H9 (cell line): ENCODE measurements around the gene TESK1. TPM values are rescaled to one million over a fixed set of nuclear protein-coding genes. Genes with fewer than 3 reads are reported as not detected.

Experiments used
- DNase-seq: peaks from one replicate; pipeline ENCODE4 v3.0.0-alpha.2; 2017
- H2AFZ ChIP-seq: one replicate; pipeline ENCODE4 v1.6.1; 2013; ENCODE audit warnings: mild to moderate bottlenecking, low read length, control low read depth, moderate library complexity
- H2AK5ac ChIP-seq: 2 replicates; pipeline ENCODE4 v1.6.1; 2013; ENCODE audit warnings: low read length, control low read depth, mixed read lengths; ENCODE audit not compliant: insufficient read length
- H2BK120ac ChIP-seq: one replicate; pipeline ENCODE4 v1.6.1; 2013; ENCODE audit warnings: low read depth, mild to moderate bottlenecking, low read length, control low read depth, inconsistent platforms; ENCODE audit not compliant: poor library complexity, severe bottlenecking
- H2BK12ac ChIP-seq: 2 replicates; pipeline ENCODE4 v1.6.1; 2013; ENCODE audit warnings: low read length, control low read depth, mixed read lengths, low read depth; ENCODE audit not compliant: insufficient read length
- H2BK15ac ChIP-seq: 2 replicates; pipeline ENCODE4 v1.6.1; 2013; ENCODE audit warnings: low read depth, low read length, control low read depth
- H2BK20ac ChIP-seq: one replicate; pipeline ENCODE4 v1.6.1; 2013; ENCODE audit warnings: low read depth, mild to moderate bottlenecking, low read length, control low read depth, inconsistent platforms; ENCODE audit not compliant: poor library complexity, severe bottlenecking
- H2BK5ac ChIP-seq: 2 replicates; pipeline ENCODE4 v1.6.1; 2013; ENCODE audit warnings: low read length, control low read depth, mixed read lengths; ENCODE audit not compliant: insufficient read length
- H3K14ac ChIP-seq: 2 replicates; pipeline ENCODE4 v1.6.1; 2013; ENCODE audit warnings: low read length, control low read depth; ENCODE audit not compliant: insufficient read depth
- H3K18ac ChIP-seq: 2 replicates; pipeline ENCODE4 v1.6.1; 2013; ENCODE audit warnings: low read depth, mild to moderate bottlenecking, mixed read lengths, low read length, control low read depth; ENCODE audit not compliant: insufficient read length
- H3K23ac ChIP-seq: 2 replicates; pipeline ENCODE4 v1.6.1; 2013; ENCODE audit warnings: low read length, control low read depth, mixed read lengths, low read depth; ENCODE audit not compliant: insufficient read length
- H3K23me2 ChIP-seq: 2 replicates; pipeline ENCODE4 v1.6.1; 2013; ENCODE audit warnings: low read depth, mild to moderate bottlenecking, mixed read lengths, low read length, control low read depth; ENCODE audit not compliant: insufficient read length, poor library complexity, severe bottlenecking
- H3K27ac ChIP-seq: 2 replicates; pipeline ENCODE4 v1.5.1; 2013; ENCODE audit warnings: low read length, control low read depth, mixed read lengths, low read depth; ENCODE audit not compliant: insufficient read length
- H3K27me3 ChIP-seq: 2 replicates; pipeline ENCODE4 v1.6.1; 2013; ENCODE audit warnings: low read length, control low read depth, inconsistent platforms; ENCODE audit not compliant: insufficient read depth
- H3K4ac ChIP-seq: 2 replicates; pipeline ENCODE4 v1.6.1; 2013; ENCODE audit warnings: low read depth, mild to moderate bottlenecking, control low read depth, inconsistent platforms, low read length, moderate library complexity
- H3K4me1 ChIP-seq: 2 replicates; pipeline ENCODE4 v1.6.1; 2013; ENCODE audit warnings: low read length, control low read depth, inconsistent platforms; ENCODE audit not compliant: insufficient read depth
- H3K4me2 ChIP-seq: 2 replicates; pipeline ENCODE4 v1.6.1; 2013; ENCODE audit warnings: low read length, control low read depth, mixed read lengths; ENCODE audit not compliant: insufficient read length, insufficient read depth
- H3K56ac ChIP-seq: 2 replicates; pipeline ENCODE4 v1.6.1; 2013; ENCODE audit warnings: low read depth, mild to moderate bottlenecking, mixed read lengths, low read length, control low read depth; ENCODE audit not compliant: insufficient read length
- H3K79me1 ChIP-seq: 2 replicates; pipeline ENCODE4 v1.6.1; 2013; ENCODE audit warnings: low read depth, mild to moderate bottlenecking, moderate library complexity, low read length, control low read depth, inconsistent platforms; ENCODE audit not compliant: insufficient read depth, poor library complexity, severe bottlenecking
- H3K79me2 ChIP-seq: 2 replicates; pipeline ENCODE4 v1.6.1; 2013; ENCODE audit warnings: low read length, control low read depth, inconsistent platforms; ENCODE audit not compliant: insufficient read depth
- H3K9ac ChIP-seq: 2 replicates; pipeline ENCODE4 v1.6.1; 2013; ENCODE audit warnings: low read length, control low read depth, mixed read lengths; ENCODE audit not compliant: insufficient read length; ENCODE audit errors: extremely low read depth
- H3K9me3 ChIP-seq: one replicate; pipeline ENCODE4 v1.6.1; 2013; ENCODE audit warnings: low read depth, low read length, inconsistent platforms; ENCODE audit not compliant: control insufficient read depth
- H3T11ph ChIP-seq: one replicate; pipeline ENCODE4 v1.6.1; 2013; ENCODE audit warnings: mild to moderate bottlenecking, low read length, control low read depth, inconsistent platforms
- H4K20me1 ChIP-seq: one replicate; pipeline ENCODE4 v1.6.1; 2013; ENCODE audit not compliant: control insufficient read depth, insufficient read length, insufficient read depth
- H4K5ac ChIP-seq: 2 replicates; pipeline ENCODE4 v1.6.1; 2013; ENCODE audit warnings: low read depth, mild to moderate bottlenecking, mixed read lengths, low read length, control low read depth; ENCODE audit not compliant: insufficient read length
- H4K8ac ChIP-seq: replicated peaks from 2 replicates; pipeline ENCODE4 v1.6.1; 2013; ENCODE audit warnings: low read length, control low read depth, mixed read lengths, low read depth; ENCODE audit not compliant: insufficient read length
- H4K91ac ChIP-seq: 2 replicates; pipeline ENCODE4 v1.6.1; 2013; ENCODE audit warnings: low read depth, mild to moderate bottlenecking, moderate library complexity, mixed read lengths, low read length, control low read depth; ENCODE audit not compliant: insufficient read length
- H3K27ac Mint-ChIP-seq, 3 experiments: 2 replicates in 2 of 3; 3 replicates in 1 of 3; pipeline ENCODE4 v1.8.0; 2020 to 2021; ENCODE audit warnings: mixed read lengths in 3 of 3, mild to moderate bottlenecking in 1 of 3, moderate library complexity in 1 of 3
- H3K27me3 Mint-ChIP-seq: 2 replicates; pipeline ENCODE4 v1.8.0; 2021; ENCODE audit warnings: low read depth, mild to moderate bottlenecking, moderate library complexity, mixed read lengths
- H3K36me3 Mint-ChIP-seq, 3 experiments: 2 replicates in 2 of 3; 3 replicates in 1 of 3; pipeline ENCODE4 v1.8.0; 2020 to 2021; ENCODE audit warnings: low read depth in 3 of 3, mixed read lengths in 3 of 3; ENCODE audit not compliant: insufficient read depth in 1 of 3
- H3K4me1 Mint-ChIP-seq, 2 experiments: 2 replicates each; pipeline ENCODE4 v1.8.0; 2020; ENCODE audit warnings: mixed read lengths in 2 of 2
- H3K4me3 Mint-ChIP-seq, 2 experiments: 2 replicates in 1 of 2; 3 replicates in 1 of 2; pipeline ENCODE4 v1.8.0; 2020 to 2021; ENCODE audit warnings: mild to moderate bottlenecking in 2 of 2, mixed read lengths in 2 of 2, moderate library complexity in 1 of 2
- H3K9me3 Mint-ChIP-seq, 2 experiments: 2 replicates in 1 of 2; 3 replicates in 1 of 2; pipeline ENCODE4 v1.8.0; 2020; ENCODE audit warnings: mild to moderate bottlenecking in 2 of 2, mixed read lengths in 2 of 2, moderate library complexity in 1 of 2
- WGBS: extraction: QIAGEN DNeasy Blood & Tissue Kit; methylation state at CpG from one replicate; pipeline ENCODE4 v1.1.7; 2013; ENCODE audit warnings: missing lambda C conversion rate, low lambda C conversion rate, mixed read lengths; ENCODE audit not compliant: insufficient read length; ENCODE audit errors: extremely low coverage; 5-methylcytosine and 5-hydroxymethylcytosine counted together
- total RNA-seq: library from RNA; stranded (reverse); gene quantifications from 2 replicates; pipeline ENCODE4 v1.2.1, GENCODE V29; 2021
- TF ChIP-seq, protein P1 (sequence below): fragments of 200-600 bp; sonication (generic); conservative IDR thresholded peaks from 3 replicates; pipeline ENCODE4 v1.8.0; 2021; ENCODE audit warnings: antibody characterized with exemption, mild to moderate bottlenecking

Gene TESK1
- total RNA-seq, 1 experiment from 2014 or later = 28.6 TPM

DNA sequence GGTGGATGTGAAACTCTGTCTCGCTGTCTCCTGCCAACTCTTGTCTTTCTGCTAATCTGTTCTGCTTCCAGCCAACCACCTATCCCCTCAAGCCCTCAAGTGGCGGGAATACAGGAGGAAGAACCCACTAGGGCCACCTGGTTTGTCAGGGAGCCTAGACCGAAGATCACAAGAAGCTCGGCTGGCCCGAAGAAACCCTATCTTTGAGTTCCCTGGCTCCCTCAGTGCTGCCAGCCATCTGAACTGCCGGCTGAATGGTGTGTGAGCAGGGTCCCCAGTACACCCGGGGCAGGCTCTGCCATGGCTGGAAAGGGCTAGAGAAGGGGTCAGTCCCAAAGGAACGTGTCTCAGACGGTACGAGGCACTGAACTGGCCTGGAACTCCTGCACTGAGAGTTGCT is 49.2 kb upstream of the TESK1 start:
- no peak overlapping the region for H3K56ac ChIP-seq
- DNase-seq = no peak
- no peaks in the 10 kb centered on the region for H4K20me1 ChIP-seq
- H3K4me2 ChIP-seq = no peak overlapping the region
- H3K23me2 ChIP-seq = no peaks in the 10 kb centered on the region
- H2BK15ac ChIP-seq = no peak overlapping the region
- H3K18ac ChIP-seq = no peak overlapping the region
- no peak overlapping the region for H2AK5ac ChIP-seq
- peaks cover 0 to 9% (median 0%) of the 10 kb centered on the region in 3 experiments; a peak in 4 of 7 replicates for H3K36me3 Mint-ChIP-seq
- H3K27ac ChIP-seq = no peak overlapping the region
- no peak overlapping the region; a peak in 1 of 7 replicates for H3K27ac Mint-ChIP-seq
- no peak overlapping the region for H2BK5ac ChIP-seq
- no peaks in the 10 kb centered on the region for H3K9me3 ChIP-seq
- H2BK12ac ChIP-seq = no peak overlapping the region
- TF ChIP-seq, protein P1, sequence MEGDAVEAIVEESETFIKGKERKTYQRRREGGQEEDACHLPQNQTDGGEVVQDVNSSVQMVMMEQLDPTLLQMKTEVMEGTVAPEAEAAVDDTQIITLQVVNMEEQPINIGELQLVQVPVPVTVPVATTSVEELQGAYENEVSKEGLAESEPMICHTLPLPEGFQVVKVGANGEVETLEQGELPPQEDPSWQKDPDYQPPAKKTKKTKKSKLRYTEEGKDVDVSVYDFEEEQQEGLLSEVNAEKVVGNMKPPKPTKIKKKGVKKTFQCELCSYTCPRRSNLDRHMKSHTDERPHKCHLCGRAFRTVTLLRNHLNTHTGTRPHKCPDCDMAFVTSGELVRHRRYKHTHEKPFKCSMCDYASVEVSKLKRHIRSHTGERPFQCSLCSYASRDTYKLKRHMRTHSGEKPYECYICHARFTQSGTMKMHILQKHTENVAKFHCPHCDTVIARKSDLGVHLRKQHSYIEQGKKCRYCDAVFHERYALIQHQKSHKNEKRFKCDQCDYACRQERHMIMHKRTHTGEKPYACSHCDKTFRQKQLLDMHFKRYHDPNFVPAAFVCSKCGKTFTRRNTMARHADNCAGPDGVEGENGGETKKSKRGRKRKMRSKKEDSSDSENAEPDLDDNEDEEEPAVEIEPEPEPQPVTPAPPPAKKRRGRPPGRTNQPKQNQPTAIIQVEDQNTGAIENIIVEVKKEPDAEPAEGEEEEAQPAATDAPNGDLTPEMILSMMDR = no peak
- H3K79me1 ChIP-seq = no peaks in the 10 kb centered on the region
- no peak overlapping the region for H4K8ac ChIP-seq
- no peak overlapping the region for H2BK120ac ChIP-seq
- no peak overlapping the region for H4K91ac ChIP-seq
- no peak overlapping the region for H4K5ac ChIP-seq
- peaks cover 0 to 4% of the 10 kb centered on the region in 2 experiments; a peak in 2 of 4 replicates for H3K4me1 Mint-ChIP-seq
- no peak overlapping the region for H2BK20ac ChIP-seq
- H3K27me3 ChIP-seq = no peaks in the 10 kb centered on the region
- H3K79me2 ChIP-seq = no peaks in the 10 kb centered on the region
- no peak overlapping the region for H2AFZ ChIP-seq
- H3K23ac ChIP-seq = no peak overlapping the region
- H3K4me1 ChIP-seq = no peaks in the 10 kb centered on the region
- H3K9ac ChIP-seq = no peak overlapping the region
- H3K14ac ChIP-seq = no peak overlapping the region
- no peaks in the 10 kb centered on the region; the same call in 1 of the 2 replicates for H3K27me3 Mint-ChIP-seq
- no CpG with 5 or more reads among the region's 10 CpGs for WGBS
- no peaks in the 10 kb centered on the region for H3K9me3 Mint-ChIP-seq
- no peak overlapping the region for H3T11ph ChIP-seq
- H3K4ac ChIP-seq = no peak overlapping the region
- H3K4me3 Mint-ChIP-seq = no peak overlapping the region; a peak in 1 of 5 replicates
